B cell (primary cell): ENCODE results near the gene DNAI1. TPM values are rescaled to one million over a fixed set of nuclear protein-coding genes. Genes with fewer than 3 reads are reported as not detected.

Experiments used
- ATAC-seq: fragments of 200-7000 bp; cut with Tn5 transposase; one replicate; pipeline ENCODE4 v1.10.0; 2021; ENCODE audit warnings: low read depth, mild to moderate bottlenecking, moderate number of reproducible peaks, moderate library complexity
- CTCF ChIA-PET: fragments of 350-600 bp; sonication (Branson Sonifier 250); formaldehyde crosslinking; loops from one replicate; lab custom pipeline; 2021; ENCODE audit warnings: antibody characterized with exemption, inconsistent platforms; lab: Charles Lee
- POLR2A ChIA-PET: fragments of 350-600 bp; sonication (Branson Sonifier 250); formaldehyde crosslinking; loops from one replicate; lab custom pipeline; 2021; ENCODE audit warnings: antibody characterized with exemption; lab: Charles Lee
- DNase-seq: peaks from one replicate; pipeline ENCODE4 v3.0.0; 2013
- H2AFZ ChIP-seq: 2 replicates; pipeline ENCODE4 v1.6.1; 2012; ENCODE audit warnings: mild to moderate bottlenecking, low read depth, low read length; ENCODE audit not compliant: insufficient read depth, poor library complexity, severe bottlenecking
- H3K27ac ChIP-seq, 2 donors: 1 replicate in 1 of 2; 2 replicates in 1 of 2; pipeline ENCODE4 v1.5.1; 2012 to 2013; ENCODE audit warnings: low read length in 2 of 2, mild to moderate bottlenecking in 2 of 2, moderate library complexity in 1 of 2
- H3K27me3 ChIP-seq, 4 experiments: fragments of 200-600 bp in 1 of 4; sonication (generic) in 1 of 4; replicated peaks in 1 of 4; 1 replicate in 2 of 4; 2 replicates in 2 of 4; pipeline versions ENCODE4 v1.6.1 to v1.7.0; 2013 to 2016; ENCODE audit warnings: low read length in 3 of 4, mild to moderate bottlenecking in 2 of 4, mixed read lengths in 1 of 4, moderate library complexity in 1 of 4; ENCODE audit not compliant: insufficient read depth in 4 of 4, control insufficient read depth in 3 of 4; ENCODE audit errors: control extremely low read depth in 1 of 4
- H3K36me3 ChIP-seq, 2 experiments: replicated peaks in 1 of 2; 1 replicate in 1 of 2; 2 replicates in 1 of 2; pipeline versions ENCODE4 v1.6.1 to v1.7.1; 2013; ENCODE audit warnings: low read length in 1 of 2; ENCODE audit not compliant: insufficient read depth in 2 of 2, control insufficient read depth in 1 of 2; ENCODE audit errors: control extremely low read depth in 1 of 2, extremely low read depth in 1 of 2
- H3K4me1 ChIP-seq, 2 donors: fragments of 200-600 bp in 1 of 2; sonication (generic) in 1 of 2; 1 replicate in 1 of 2; 2 replicates in 1 of 2; pipeline versions ENCODE4 v1.5.1 to v1.6.1; 2013 to 2017; ENCODE audit warnings: low read length in 2 of 2; ENCODE audit not compliant: control insufficient read depth in 2 of 2, insufficient read depth in 2 of 2
- H3K4me2 ChIP-seq: replicated peaks from 2 replicates; pipeline ENCODE3; 2012; ENCODE audit warnings: mild to moderate bottlenecking, low read depth, low read length; ENCODE audit not compliant: poor library complexity, severe bottlenecking
- H3K4me3 ChIP-seq, 5 experiments: fragments of 200-600 bp in 1 of 5; sonication (generic) in 1 of 5; 1 replicate in 3 of 5; 2 replicates in 2 of 5; pipeline versions ENCODE4 v1.5.1 to v1.7.0; 2011 to 2016; ENCODE audit warnings: low read length in 4 of 5, mild to moderate bottlenecking in 4 of 5, low read depth in 2 of 5, control low read depth in 1 of 5, moderate library complexity in 1 of 5; ENCODE audit not compliant: insufficient read depth in 1 of 5; ENCODE audit errors: control extremely low read depth in 1 of 5, extremely low read depth in 1 of 5
- H3K79me2 ChIP-seq: fragments of 200-600 bp; sonication (generic); one replicate; pipeline ENCODE4 v1.6.0; 2016; ENCODE audit warnings: low read length; ENCODE audit not compliant: control insufficient read depth, insufficient read depth
- H3K9ac ChIP-seq: fragments of 200-600 bp; sonication (generic); 2 replicates; pipeline ENCODE4 v1.6.1; 2017; ENCODE audit warnings: mild to moderate bottlenecking, low read length, moderate library complexity
- H3K9me3 ChIP-seq, 3 donors: one replicate each; pipeline versions ENCODE4 v1.6.1 to v1.7.1; 2013; ENCODE audit warnings: low read length in 2 of 3; ENCODE audit not compliant: control insufficient read depth in 2 of 3, insufficient read depth in 1 of 3; ENCODE audit errors: control extremely low read depth in 1 of 3
- H4K20me1 ChIP-seq: 2 replicates; pipeline ENCODE4 v1.6.0; 2012; ENCODE audit warnings: mild to moderate bottlenecking, low read length; ENCODE audit not compliant: insufficient read depth, control insufficient read depth, poor library complexity, severe bottlenecking
- H3K27ac Mint-ChIP-seq: one replicate; pipeline ENCODE4 v1.8.0; 2021; ENCODE audit warnings: mixed read lengths
- H3K27me3 Mint-ChIP-seq: one replicate; pipeline ENCODE4 v1.8.0; 2021; ENCODE audit warnings: mixed read lengths
- H3K4me1 Mint-ChIP-seq: one replicate; pipeline ENCODE4 v1.8.0; 2021; ENCODE audit warnings: mixed read lengths
- H3K4me3 Mint-ChIP-seq: one replicate; pipeline ENCODE4 v1.8.0; 2021; ENCODE audit warnings: mixed read lengths
- H3K9me3 Mint-ChIP-seq: one replicate; pipeline ENCODE4 v1.8.0; 2022; ENCODE audit warnings: mixed read lengths; ENCODE audit not compliant: insufficient read depth
- EZH2 ChIP-seq: IDR thresholded peaks from 2 replicates; pipeline ENCODE4 v1.6.1; 2012; ENCODE audit warnings: borderline replicate concordance, low read depth, mild to moderate bottlenecking, moderate library complexity, low read length; ENCODE audit not compliant: insufficient read depth, poor library complexity, severe bottlenecking
- WGBS: methylation state at CpG from one replicate; pipeline ENCODE4 v1.1.5; 2013; ENCODE audit warnings: missing lambda C conversion rate; ENCODE audit not compliant: insufficient coverage; 5-methylcytosine and 5-hydroxymethylcytosine counted together
- intact Hi-C: fragments of 100-400 bp; cut with micrococcal nuclease; formaldehyde crosslinking; loops from one replicate; pipeline ENCODE4 v1.10.0; 2022
- polyA plus RNA-seq: library from polyadenylated mRNA; depleted of rRNA; stranded (reverse); fragments of >200 nt; gene quantifications from 2 replicates; pipeline ENCODE4 v1.2.3, GENCODE V29; 2012
- total RNA-seq, 2 donors: library from RNA; stranded (reverse); fragments of 120-200 nt in 1 of 2; gene quantifications; 1 replicate in 1 of 2; 2 replicates in 1 of 2; pipeline versions ENCODE4 v1.2.3 to v1.2.4, GENCODE V29; 2013 to 2022
- TF ChIP-seq, protein P1 (sequence below): fragments of 200-600 bp; IDR thresholded peaks from one replicate; pipeline ENCODE4 v1.8.0; 2022; ENCODE audit warnings: antibody characterized with exemption, mild to moderate bottlenecking

Gene DNAI1
- total and polyA plus RNA-seq, 2 donors (not counting 1 experiment from before 2014, with no cell fraction given): not detected

DNA sequence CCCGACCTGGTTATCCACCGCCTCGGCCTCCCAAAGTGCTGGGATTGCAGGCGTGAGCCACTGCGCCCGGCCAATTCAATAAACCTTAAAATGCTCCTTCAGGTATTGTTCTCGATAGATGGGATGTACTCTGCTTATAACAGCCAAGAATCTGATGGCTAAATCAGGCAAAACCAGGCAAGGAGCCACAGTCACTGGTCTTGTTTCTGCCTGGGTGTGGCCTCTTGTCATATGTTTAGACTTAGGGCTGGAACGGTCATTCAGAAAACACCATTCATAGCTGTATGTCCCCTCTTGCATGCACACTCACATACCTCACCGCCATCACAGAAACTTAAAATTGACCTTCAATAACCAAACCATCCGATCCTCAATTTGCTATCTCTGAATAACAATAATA is 8.0 kb upstream of the DNAI1 start:
- H3K9ac ChIP-seq: no peak overlapping the region
- H3K79me2 ChIP-seq: peaks cover 55% of the 10 kb centered on the region
- H3K27me3 ChIP-seq: no peaks in the 10 kb centered on the region
- no peak overlapping the region for H2AFZ ChIP-seq
- H4K20me1 ChIP-seq: peaks cover 37% of the 10 kb centered on the region
- Mint-ChIP-seq H3K4me1 (peaks cover 4% of the 10 kb centered on the region), H3K9me3 (no peaks in the 10 kb centered on the region), H3K4me3 (no peak overlapping the region), H3K27me3 (no peaks in the 10 kb centered on the region), H3K27ac (no peak overlapping the region)
- H3K4me3 ChIP-seq: no peak overlapping the region
- CTCF ChIA-PET: interaction anchor here (1.5 to 2.4 kb wide), 2 partner anchors 11 to 47 kb away, joined by 4 to 7 read pairs; no protein-coding TSS in a partner anchor
- intact Hi-C loops: loop anchor here (10.0 kb wide), 2 partner anchors 266 to 636 kb away; partner anchors contain the start of gene UBE2R2
- DNase-seq: no peak
- no peaks in the 10 kb centered on the region for H3K4me1 ChIP-seq
- H3K4me2 ChIP-seq: no peak overlapping the region
- no peaks in the 10 kb centered on the region for H3K36me3 ChIP-seq
- ATAC-seq: no peak
- no peak overlapping the region for H3K27ac ChIP-seq
- H3K9me3 ChIP-seq: no peaks in the 10 kb centered on the region
- TF ChIP-seq, protein P1, sequence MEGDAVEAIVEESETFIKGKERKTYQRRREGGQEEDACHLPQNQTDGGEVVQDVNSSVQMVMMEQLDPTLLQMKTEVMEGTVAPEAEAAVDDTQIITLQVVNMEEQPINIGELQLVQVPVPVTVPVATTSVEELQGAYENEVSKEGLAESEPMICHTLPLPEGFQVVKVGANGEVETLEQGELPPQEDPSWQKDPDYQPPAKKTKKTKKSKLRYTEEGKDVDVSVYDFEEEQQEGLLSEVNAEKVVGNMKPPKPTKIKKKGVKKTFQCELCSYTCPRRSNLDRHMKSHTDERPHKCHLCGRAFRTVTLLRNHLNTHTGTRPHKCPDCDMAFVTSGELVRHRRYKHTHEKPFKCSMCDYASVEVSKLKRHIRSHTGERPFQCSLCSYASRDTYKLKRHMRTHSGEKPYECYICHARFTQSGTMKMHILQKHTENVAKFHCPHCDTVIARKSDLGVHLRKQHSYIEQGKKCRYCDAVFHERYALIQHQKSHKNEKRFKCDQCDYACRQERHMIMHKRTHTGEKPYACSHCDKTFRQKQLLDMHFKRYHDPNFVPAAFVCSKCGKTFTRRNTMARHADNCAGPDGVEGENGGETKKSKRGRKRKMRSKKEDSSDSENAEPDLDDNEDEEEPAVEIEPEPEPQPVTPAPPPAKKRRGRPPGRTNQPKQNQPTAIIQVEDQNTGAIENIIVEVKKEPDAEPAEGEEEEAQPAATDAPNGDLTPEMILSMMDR: no peak
- TF ChIP-seq EZH2: no peak
- POLR2A ChIA-PET: interaction anchor here (0.7 kb wide), 1 partner anchor 28 kb away, joined by 9 read pairs; no protein-coding TSS in a partner anchor
- 93% methylated on average over 9 of the region's 10 CpGs for WGBS

DNA sequence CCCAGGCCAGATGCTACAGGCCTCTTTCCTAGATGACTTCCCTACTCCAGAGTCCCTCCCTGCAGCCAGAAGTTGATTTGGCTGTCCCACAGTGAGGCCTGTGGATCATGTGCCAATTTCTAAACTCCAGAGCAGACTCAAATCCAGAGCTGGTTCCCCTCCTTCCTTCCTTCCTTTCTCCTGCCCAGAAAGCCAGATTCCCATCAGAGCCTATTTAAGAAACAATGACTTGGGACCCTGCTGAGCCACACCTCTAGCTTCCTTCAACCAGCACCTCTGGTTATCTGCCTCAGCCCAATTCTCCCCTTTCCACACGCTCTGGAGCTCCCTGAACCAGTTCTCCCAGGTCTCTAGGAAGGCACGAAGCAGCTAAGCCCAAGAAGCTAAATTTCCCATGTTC is 7.5 kb upstream of the DNAI1 start:
- intact Hi-C loops: loop anchor here (10.0 kb wide), 2 partner anchors 266 to 636 kb away; partner anchors contain the start of gene UBE2R2
- Histone ChIP-seq H3K27ac (no peak overlapping the region), H2AFZ (no peak overlapping the region), H3K27me3 (no peaks in the 10 kb centered on the region), H3K79me2 (peaks cover 59% of the 10 kb centered on the region), H3K4me1 (peaks cover 0 to 2% of the 10 kb centered on the region in 2 donors), H4K20me1 (peaks cover 42% of the 10 kb centered on the region), H3K4me2 (no peak overlapping the region), H3K9ac (no peak overlapping the region), H3K36me3 (no peaks in the 10 kb centered on the region), H3K4me3 (no peak overlapping the region), H3K9me3 (no peaks in the 10 kb centered on the region)
- Mint-ChIP-seq H3K27me3 (no peaks in the 10 kb centered on the region), H3K4me3 (no peak overlapping the region), H3K9me3 (no peaks in the 10 kb centered on the region), H3K4me1 (peaks cover 6% of the 10 kb centered on the region), H3K27ac (no peak overlapping the region)
- WGBS: no CpG with 5 or more reads among the region's 2 CpGs
- ChIA-PET POLR2A (no interaction called here), CTCF (interaction anchor here (1.1 to 2.4 kb wide), 3 partner anchors 12 to 153 kb away, joined by 3 to 7 read pairs (median 4); no protein-coding TSS in a partner anchor)
- TF ChIP-seq EZH2: no peak
- TF ChIP-seq, protein P1: no peak
- ATAC-seq: no peak
- no peak for DNase-seq
